Naive B cell (primary cell): ENCODE measurements around the gene SERGEF. TPM values are rescaled to one million over a fixed set of nuclear protein-coding genes. Genes with fewer than 3 reads are reported as not detected.
"Not testable (repeated sequence)": the region's sequence is repeated elsewhere in the genome, so short reads cannot be mapped to it uniquely, and the experiment has no call there.

ENCODE experiments used
- ATAC-seq, 2 donors: fragments of 150-1000 bp; cut with Tn5 transposase; 2 replicates each; pipeline ENCODE4 v1.10.0; 2021; ENCODE audit warnings: low read depth in 2 of 2, mild to moderate bottlenecking in 2 of 2, moderate library complexity in 2 of 2
- DNase-seq: peaks from one replicate; pipeline ENCODE4 v3.0.0; 2022
- H3K27ac Mint-ChIP-seq, 6 donors: one replicate each; pipeline ENCODE4 v1.8.0; 2020 to 2022; ENCODE audit warnings: mild to moderate bottlenecking in 6 of 6, mixed read lengths in 6 of 6, moderate library complexity in 5 of 6, inconsistent platforms in 2 of 6
- H3K27me3 Mint-ChIP-seq, 3 donors: one replicate each; pipeline ENCODE4 v1.8.0; 2021 to 2022; ENCODE audit warnings: mixed read lengths in 3 of 3, mild to moderate bottlenecking in 1 of 3
- H3K36me3 Mint-ChIP-seq, 2 donors: one replicate each; pipeline ENCODE4 v1.8.0; 2020 to 2022; ENCODE audit warnings: mixed read lengths in 2 of 2, inconsistent platforms in 1 of 2, mild to moderate bottlenecking in 1 of 2
- H3K4me1 Mint-ChIP-seq, 3 donors: one replicate each; pipeline ENCODE4 v1.8.0; 2020 to 2022; ENCODE audit warnings: mixed read lengths in 3 of 3, inconsistent platforms in 1 of 3, mild to moderate bottlenecking in 1 of 3, moderate library complexity in 1 of 3
- H3K4me3 Mint-ChIP-seq, 8 donors: one replicate each; pipeline ENCODE4 v1.8.0; 2020 to 2022; ENCODE audit warnings: mild to moderate bottlenecking in 8 of 8, mixed read lengths in 8 of 8, moderate library complexity in 8 of 8, inconsistent platforms in 2 of 8
- H3K9me3 Mint-ChIP-seq, 7 donors: one replicate each; pipeline ENCODE4 v1.8.0; 2020 to 2022; ENCODE audit warnings: mixed read lengths in 7 of 7, mild to moderate bottlenecking in 5 of 7, inconsistent platforms in 2 of 7, moderate library complexity in 1 of 7
- polyA plus RNA-seq, 6 donors: library from polyadenylated mRNA; unstranded; fragments of 300-500 nt; fragmentation: Illumina TruSeq; gene quantifications; one replicate each; pipeline ENCODE4 v1.2.3, GENCODE V29; 2021; ENCODE audit warnings: low read depth in 6 of 6

SERGEF gene
- polyA plus RNA-seq, 6 donors from 2014 or later, result 18.3 to 54.6 (median 42.6) TPM

DNA sequence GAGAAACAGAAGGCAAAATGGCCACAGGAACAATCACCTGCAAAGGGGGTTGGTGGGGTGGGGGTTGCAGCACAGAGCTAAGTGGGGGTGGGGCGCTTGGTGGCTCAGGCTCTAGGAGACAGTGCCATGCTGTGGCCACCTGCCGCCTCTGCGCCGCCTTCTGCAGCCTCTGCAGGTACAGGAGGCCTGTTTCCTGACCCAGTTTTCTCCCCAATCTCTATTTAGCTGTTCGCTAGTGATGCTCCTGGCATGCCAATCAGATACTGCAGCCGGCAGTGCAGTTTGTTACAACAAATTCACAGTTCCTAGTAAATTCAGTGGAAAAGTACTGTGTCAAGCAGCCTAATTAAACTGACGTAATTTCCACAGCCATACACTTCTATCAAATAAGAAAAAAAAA, 106.4 kb downstream of the SERGEF start:
- no peak for DNase-seq
- no peak overlapping the region for H3K4me3 Mint-ChIP-seq
- H3K36me3 Mint-ChIP-seq, result peaks cover 12 to 22% of the 10 kb centered on the region in 2 donors
- no peak for ATAC-seq
- H3K27me3 Mint-ChIP-seq, result no peaks in the 10 kb centered on the region
- H3K27ac Mint-ChIP-seq, result no peak overlapping the region
- H3K9me3 Mint-ChIP-seq, result no peaks in the 10 kb centered on the region
- H3K4me1 Mint-ChIP-seq, result peaks cover 15 to 29% (median 18%) of the 10 kb centered on the region in 3 donors

DNA sequence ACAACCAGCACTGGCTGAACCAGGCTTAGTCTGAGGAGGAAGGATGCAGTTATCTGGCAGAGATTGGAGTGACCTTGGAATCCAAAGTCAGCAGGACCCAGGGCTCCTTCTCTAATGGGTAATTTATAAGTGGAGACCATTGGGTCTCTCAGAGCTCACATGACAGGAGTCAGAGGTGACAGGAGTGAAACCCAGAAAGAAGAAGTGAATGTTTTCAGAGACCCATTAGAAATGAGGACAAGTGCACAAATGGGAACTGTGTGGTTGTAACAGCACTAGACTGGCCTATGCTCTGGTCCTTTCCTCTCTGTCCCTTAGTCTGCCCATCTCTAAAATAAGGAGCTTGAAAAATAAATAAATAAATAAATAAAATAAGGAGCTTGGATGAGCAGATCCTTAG, 107.4 kb downstream of the SERGEF start:
- H3K9me3 Mint-ChIP-seq, result no peaks in the 10 kb centered on the region
- ATAC-seq, result peak in 1 of 2 donors; percentile 33
- no peak for DNase-seq
- no peaks in the 10 kb centered on the region for H3K27me3 Mint-ChIP-seq
- peaks cover 8 to 32% of the 10 kb centered on the region in 2 donors for H3K36me3 Mint-ChIP-seq
- H3K4me3 Mint-ChIP-seq, result no peak overlapping the region
- H3K4me1 Mint-ChIP-seq, result peaks cover 15 to 35% (median 18%) of the 10 kb centered on the region in 3 donors
- H3K27ac Mint-ChIP-seq, result no peak overlapping the region

DNA sequence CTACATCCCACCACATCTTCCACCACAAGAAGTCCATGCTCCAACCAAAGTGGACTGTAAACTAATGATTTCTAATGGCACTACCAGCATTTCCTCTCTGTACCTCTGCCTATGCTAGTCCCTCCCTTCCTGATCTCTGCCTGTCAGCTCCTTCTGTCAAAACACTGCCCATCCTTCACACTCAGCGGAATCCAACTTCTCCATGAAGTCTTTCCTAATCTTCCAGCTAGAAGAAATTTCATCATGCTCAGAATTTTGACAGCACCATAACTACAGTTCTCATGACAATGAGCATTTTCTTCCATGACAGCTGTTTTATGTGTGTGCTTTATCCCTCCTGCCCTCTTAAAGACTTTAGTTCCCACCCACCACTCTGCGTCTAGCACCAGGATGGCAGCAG, 111.4 kb downstream of the SERGEF start:
- no peaks in the 10 kb centered on the region for H3K27me3 Mint-ChIP-seq
- ATAC-seq (no peak), DNase-seq (no peak)
- H3K4me3 Mint-ChIP-seq, result no peak overlapping the region
- H3K36me3 Mint-ChIP-seq, result peaks cover 10 to 25% of the 10 kb centered on the region in 2 donors
- H3K9me3 Mint-ChIP-seq, result no peaks in the 10 kb centered on the region
- H3K4me1 Mint-ChIP-seq, result peaks cover 0 to 19% (median 4%) of the 10 kb centered on the region in 3 donors
- peak overlapping the region in 1 of 6 donors; percentile 4 for H3K27ac Mint-ChIP-seq

DNA sequence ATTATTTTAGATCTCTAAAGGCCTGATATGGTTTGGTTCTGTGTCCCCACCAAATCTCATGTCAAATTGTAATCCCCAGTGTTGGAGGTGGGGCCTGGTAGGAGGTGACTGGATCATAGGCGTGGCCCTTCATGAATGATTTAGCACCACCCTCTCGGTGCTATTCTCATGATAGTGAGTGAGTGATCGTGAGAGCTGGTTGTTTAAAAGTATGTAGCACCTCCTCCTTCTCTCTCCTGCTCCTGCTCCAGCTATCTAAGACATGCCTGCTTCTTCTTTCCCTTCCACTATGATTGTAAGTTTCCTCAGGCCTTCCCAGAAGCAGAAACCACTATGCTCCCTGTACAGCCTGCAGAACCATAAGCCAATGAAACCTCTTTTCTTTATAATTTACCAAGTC, 114.1 kb downstream of the SERGEF start:
- Mint-ChIP-seq H3K4me1 (peaks cover 0 to 17% (median 4%) of the 10 kb centered on the region in 3 donors), H3K4me3 (no peak overlapping the region), H3K27ac (peak overlapping the region in 2 of 6 donors; percentile 57 to 87), H3K36me3 (peaks cover 10 to 23% of the 10 kb centered on the region in 2 donors), H3K9me3 (no peaks in the 10 kb centered on the region), H3K27me3 (no peaks in the 10 kb centered on the region)
- DNase-seq, result no peak
- no peak for ATAC-seq

DNA sequence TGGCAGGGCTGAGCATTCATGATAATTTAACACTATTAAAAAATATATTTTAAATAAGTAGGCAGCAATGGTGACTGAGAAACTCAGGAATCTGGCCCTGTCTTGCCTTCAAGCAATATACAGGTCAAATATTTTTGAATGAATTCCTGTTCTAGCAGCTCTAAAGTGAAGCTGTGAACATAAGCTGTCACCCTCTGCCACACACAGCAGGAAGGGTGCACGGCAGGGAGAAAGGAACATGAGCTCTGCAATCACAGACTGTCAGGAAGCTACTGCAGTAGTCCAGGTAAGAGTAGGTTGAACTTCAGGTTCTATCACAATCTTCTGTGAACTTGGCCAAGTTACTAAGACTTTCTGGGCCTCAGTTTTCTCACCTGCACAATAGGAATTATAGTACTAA, 114.8 kb downstream of the SERGEF start:
- peaks cover 0 to 12% (median 4%) of the 10 kb centered on the region in 3 donors for H3K4me1 Mint-ChIP-seq
- peaks cover 10 to 16% of the 10 kb centered on the region in 2 donors for H3K36me3 Mint-ChIP-seq
- H3K9me3 Mint-ChIP-seq, result no peaks in the 10 kb centered on the region
- H3K4me3 Mint-ChIP-seq, result no peak overlapping the region
- H3K27me3 Mint-ChIP-seq, result no peaks in the 10 kb centered on the region
- no peak for ATAC-seq
- no peak overlapping the region for H3K27ac Mint-ChIP-seq
- DNase-seq, result no peak

DNA sequence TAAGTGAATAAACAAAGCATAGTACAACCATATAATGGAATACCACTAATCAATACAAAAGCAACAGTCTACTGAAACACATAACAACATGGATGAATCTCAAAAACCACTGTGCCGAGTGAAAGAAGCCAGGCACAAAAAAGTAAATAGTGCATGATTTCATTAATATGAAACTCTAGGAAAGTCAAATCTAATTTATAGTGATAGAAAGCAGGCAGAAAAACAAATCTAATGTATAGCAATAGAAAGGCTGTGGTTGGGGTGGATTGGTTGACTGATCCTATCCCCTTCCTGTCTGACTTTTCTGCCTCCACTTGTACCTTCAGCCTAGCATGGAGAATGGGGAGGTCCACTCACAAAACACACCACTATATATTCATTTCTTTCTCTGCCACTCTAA, 115.4 kb downstream of the SERGEF start:
- Mint-ChIP-seq H3K4me1 (peaks cover 0 to 12% (median 4%) of the 10 kb centered on the region in 3 donors), H3K27ac (peak overlapping the region in 1 of 6 donors; percentile 43), H3K4me3 (no peak overlapping the region), H3K36me3 (peaks cover 14 to 16% of the 10 kb centered on the region in 2 donors), H3K9me3 (no peaks in the 10 kb centered on the region), H3K27me3 (no peaks in the 10 kb centered on the region)
- DNase-seq, result no peak
- ATAC-seq, result no peak

DNA sequence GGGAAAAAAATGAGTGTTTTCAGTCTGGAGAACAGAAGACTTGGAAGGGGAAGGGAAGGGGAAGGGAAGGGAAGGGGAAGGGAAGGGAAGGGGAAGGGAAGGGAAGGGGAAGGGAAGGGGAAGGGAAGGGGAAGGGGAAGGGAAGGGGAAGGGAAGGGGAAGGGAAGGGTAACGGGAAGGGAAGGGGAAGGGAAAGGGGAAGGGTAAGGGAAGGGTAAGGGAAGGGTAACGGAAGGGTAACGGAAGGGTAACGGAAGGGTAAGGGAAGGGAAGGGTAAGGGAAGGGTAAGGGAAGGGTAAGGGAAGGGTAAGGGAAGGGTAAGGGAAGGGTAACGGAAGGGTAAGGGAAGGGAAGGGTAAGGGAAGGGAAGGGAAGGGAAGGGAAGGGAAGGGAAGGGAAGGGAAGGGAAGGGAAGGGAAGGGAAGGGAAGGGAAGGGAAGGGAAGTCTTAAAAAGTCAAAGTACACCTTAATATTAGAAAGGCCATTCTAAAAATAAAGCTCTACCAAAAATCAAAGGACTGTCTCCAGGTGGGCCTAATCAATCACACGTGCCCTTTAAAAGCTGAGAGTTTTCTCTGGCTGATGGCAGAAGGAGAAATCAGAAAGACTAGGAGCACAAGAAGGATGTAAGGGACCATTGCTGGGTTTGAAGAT, 116.2 kb downstream of the SERGEF start:
- H3K4me3 Mint-ChIP-seq, ATAC-seq, H3K27me3 Mint-ChIP-seq, H3K9me3 Mint-ChIP-seq, DNase-seq: not testable (repeated sequence)
- Mint-ChIP-seq H3K36me3 (peaks cover 13 to 19% of the 10 kb centered on the region in 2 donors), H3K4me1 (peaks cover 0 to 11% (median 4%) of the 10 kb centered on the region in 3 donors), H3K27ac (peak overlapping the region in 1 of 6 donors; percentile 78)

DNA sequence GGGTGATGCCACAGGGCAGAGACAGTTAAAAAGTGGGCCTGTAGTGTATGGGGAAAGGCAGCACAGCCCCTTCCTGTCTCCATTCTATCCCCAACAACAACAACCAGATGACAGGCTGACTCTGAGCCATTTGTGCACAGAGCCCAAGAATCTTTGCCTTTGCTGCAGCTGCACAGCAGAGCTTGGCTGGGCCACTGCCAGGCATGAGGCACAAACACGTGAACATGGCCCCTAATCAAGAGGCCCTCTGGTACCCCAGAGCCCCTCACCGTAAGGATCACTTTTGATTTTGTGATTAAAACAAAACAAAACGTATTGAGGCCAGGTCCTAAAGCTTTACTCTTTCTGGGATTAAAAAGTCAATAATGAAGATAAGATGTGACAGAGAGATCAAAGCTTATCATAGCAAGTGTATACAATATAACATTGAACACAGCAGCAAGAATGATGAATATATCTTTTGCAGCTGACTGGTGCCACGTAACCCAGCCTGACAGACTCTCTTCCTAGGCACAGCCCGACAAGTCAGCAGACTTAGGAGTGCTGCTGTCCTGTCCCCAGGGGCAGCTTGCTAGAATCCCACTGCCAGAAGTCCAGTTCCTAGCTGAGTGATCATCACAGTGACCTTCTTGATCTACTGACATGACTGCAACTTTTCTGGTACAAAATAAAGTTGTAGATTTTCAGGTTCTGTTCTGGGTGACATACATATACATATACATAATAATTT, 117.8 kb downstream of the SERGEF start:
- ATAC-seq, result no peak
- Mint-ChIP-seq H3K4me3 (no peak overlapping the region), H3K36me3 (peaks cover 0 to 19% of the 10 kb centered on the region in 2 donors), H3K9me3 (no peaks in the 10 kb centered on the region), H3K27ac (no peak overlapping the region), H3K4me1 (peaks cover 0 to 4% (median 3%) of the 10 kb centered on the region in 3 donors), H3K27me3 (no peaks in the 10 kb centered on the region)
- no peak for DNase-seq

DNA sequence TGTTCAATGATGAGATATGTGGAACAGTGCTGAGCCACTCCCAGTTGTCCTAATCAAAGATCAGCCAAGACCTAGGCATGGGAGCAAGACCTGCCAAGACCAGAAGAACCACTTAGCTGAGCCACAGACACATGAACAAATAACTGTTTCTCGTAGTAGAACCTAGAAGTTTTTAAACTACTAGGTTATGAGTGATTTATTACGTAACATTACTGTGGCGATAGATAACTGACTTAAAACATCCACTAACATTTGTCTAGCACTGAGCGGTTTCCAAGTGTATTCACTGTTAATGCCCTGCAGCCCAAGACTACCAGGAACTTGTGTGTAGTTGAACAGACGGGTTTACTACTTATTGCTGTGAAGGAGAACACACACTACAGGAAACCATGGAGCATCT, 120.4 kb downstream of the SERGEF start:
- no peaks in the 10 kb centered on the region for H3K9me3 Mint-ChIP-seq
- H3K27ac Mint-ChIP-seq, result peak overlapping the region in 1 of 6 donors; percentile 5
- peaks cover 0 to 3% (median 0%) of the 10 kb centered on the region in 3 donors for H3K4me1 Mint-ChIP-seq
- no peak for DNase-seq
- H3K4me3 Mint-ChIP-seq, result no peak overlapping the region
- ATAC-seq, result no peak
- no peaks in the 10 kb centered on the region for H3K27me3 Mint-ChIP-seq
- H3K36me3 Mint-ChIP-seq, result peaks cover 0 to 9% of the 10 kb centered on the region in 2 donors

DNA sequence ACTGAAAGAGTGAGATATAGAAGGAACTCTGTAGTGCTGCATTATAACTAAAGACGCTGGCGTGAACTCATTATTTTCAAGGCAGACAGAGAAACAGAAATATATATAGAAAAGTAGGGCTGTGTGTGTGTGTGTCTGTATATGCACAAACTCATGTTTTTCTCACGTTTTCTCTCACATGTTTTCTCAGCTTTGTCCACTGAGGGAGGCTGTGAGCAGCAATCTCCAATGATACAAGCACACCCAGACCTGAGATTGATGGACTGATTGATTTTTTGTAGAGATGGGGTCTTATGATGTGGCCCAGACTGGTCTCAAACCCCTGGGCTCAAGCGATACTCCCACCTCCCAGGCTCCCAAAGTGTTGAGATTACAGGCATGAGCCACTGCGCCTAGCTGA, 122.5 kb downstream of the SERGEF start:
- H3K4me1 Mint-ChIP-seq, result no peaks in the 10 kb centered on the region
- no peak overlapping the region for H3K4me3 Mint-ChIP-seq
- H3K27ac Mint-ChIP-seq, result peak overlapping the region in 1 of 6 donors; percentile 70
- peaks cover 0 to 15% of the 10 kb centered on the region in 2 donors for H3K36me3 Mint-ChIP-seq
- no peaks in the 10 kb centered on the region for H3K9me3 Mint-ChIP-seq
- H3K27me3 Mint-ChIP-seq, result no peaks in the 10 kb centered on the region
- ATAC-seq (no peak), DNase-seq (no peak)

DNA sequence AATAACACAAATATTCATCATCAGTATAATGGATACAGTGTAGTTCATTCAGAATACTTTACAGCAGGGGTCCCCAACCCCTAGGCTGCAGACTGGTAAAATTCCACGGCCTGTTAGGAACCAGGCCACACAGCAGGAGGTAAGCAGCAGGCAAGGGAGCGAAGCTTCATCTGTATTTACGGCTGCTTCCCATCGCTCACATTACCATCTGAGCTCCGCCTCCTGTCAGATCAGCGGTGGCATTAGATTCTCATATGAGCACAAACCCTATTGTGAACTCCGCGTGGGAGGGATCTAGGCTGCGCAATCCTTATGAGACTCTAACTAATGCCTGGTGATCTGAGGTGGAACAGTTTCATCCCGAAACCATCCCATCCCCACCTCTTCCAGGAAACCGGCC, 125.1 kb downstream of the SERGEF start:
- ATAC-seq, result no peak
- Mint-ChIP-seq H3K9me3 (no peaks in the 10 kb centered on the region), H3K4me1 (no peaks in the 10 kb centered on the region), H3K36me3 (peaks cover 0 to 14% of the 10 kb centered on the region in 2 donors), H3K4me3 (no peak overlapping the region), H3K27me3 (no peaks in the 10 kb centered on the region), H3K27ac (no peak overlapping the region)
- DNase-seq, result no peak

DNA sequence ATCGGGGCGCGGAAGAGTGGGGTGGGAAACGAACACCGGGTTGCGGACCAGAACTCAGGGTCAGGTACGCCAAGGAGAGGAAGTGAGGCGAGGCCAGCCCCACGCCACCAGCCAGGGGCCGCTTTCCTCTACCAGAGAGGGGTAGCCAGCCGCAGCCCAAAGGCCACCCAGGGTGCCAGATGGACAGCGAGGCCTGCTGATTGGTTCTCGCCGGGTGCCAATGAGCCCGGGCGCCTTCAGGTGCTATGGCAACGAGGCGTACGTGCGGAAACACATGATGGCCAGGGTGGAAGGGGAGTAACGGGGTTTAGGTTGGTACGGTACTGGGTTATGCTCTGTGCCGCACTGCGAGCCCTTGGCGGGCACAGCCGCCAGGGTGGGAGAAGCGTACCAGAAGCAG, 128.9 kb downstream of the SERGEF start:
- Mint-ChIP-seq H3K36me3 (peaks cover 0 to 6% of the 10 kb centered on the region in 2 donors), H3K9me3 (no peaks in the 10 kb centered on the region), H3K4me3 (peak overlapping the region in 1 of 8 donors; percentile 57), H3K27ac (no peak overlapping the region), H3K27me3 (no peaks in the 10 kb centered on the region), H3K4me1 (no peaks in the 10 kb centered on the region)
- ATAC-seq, result no peak
- no peak for DNase-seq

DNA sequence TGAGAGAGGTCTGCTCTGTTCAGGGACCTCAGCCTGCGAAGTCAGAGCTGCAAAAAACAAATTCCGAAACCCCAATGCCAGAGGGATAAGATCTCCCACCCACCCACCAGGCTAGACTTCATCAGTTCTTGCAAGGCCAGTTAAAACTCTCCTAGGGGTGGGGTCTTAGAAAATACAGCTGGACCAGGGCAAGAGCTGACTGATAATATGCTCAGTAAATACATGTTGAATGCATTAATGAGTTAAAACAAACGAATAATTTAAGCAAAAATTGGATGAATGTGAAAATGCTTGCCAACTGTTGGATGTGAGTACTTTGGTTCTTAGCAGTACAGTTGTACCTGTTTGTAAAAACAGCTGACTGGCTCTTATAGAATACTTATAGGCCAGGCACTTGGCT, 129.8 kb downstream of the SERGEF start:
- Mint-ChIP-seq H3K27ac (no peak overlapping the region), H3K4me3 (no peak overlapping the region), H3K36me3 (peaks cover 0 to 10% of the 10 kb centered on the region in 2 donors), H3K27me3 (no peaks in the 10 kb centered on the region), H3K4me1 (peaks cover 0 to under 1% (median 0%) of the 10 kb centered on the region in 3 donors), H3K9me3 (no peaks in the 10 kb centered on the region)
- ATAC-seq, result no peak
- DNase-seq, result no peak

DNA sequence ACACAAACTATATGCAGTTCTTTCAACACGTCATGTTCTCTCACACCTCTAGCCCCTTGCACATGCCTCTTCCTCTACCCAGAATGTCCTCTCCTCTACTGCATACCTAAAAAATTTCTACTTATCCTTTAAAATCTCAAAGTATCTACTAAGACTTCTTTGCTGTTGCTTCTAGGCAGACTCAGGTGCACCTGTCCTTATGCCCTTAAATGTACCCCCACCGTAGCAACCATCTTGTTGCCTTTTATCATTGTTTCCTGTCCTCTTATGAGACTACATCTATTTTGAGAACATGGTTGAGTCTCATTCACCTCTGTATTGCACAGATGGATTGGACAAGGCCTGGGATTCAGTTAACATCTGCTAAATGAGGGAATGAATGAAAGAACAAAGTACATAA, 134.1 kb downstream of the SERGEF start:
- no peaks in the 10 kb centered on the region for H3K27me3 Mint-ChIP-seq
- ATAC-seq (no peak), DNase-seq (no peak)
- no peak overlapping the region for H3K4me3 Mint-ChIP-seq
- H3K9me3 Mint-ChIP-seq, result no peaks in the 10 kb centered on the region
- H3K4me1 Mint-ChIP-seq, result peaks cover 0 to 4% (median 4%) of the 10 kb centered on the region in 3 donors
- peak overlapping the region in 1 of 6 donors; percentile 6 for H3K27ac Mint-ChIP-seq
- H3K36me3 Mint-ChIP-seq, result peaks cover 14 to 24% of the 10 kb centered on the region in 2 donors
